Suppressor macrophage treated with lipopolysaccharide for 4 hours (primary cell): ENCODE results near the gene ZDHHC24.
"Not testable (repeated sequence)": the region's sequence is repeated elsewhere in the genome, so short reads cannot be mapped to it uniquely, and the experiment has no call there.

ENCODE experiments used
- DNase-seq: peaks from one replicate; pipeline ENCODE4 v3.0.0-alpha.2; 2020

Gene ZDHHC24

GRCh38 chr11:66564984-66565383 is 19.1 kb upstream of the ZDHHC24 start:
- no peak for DNase-seq

DNA sequence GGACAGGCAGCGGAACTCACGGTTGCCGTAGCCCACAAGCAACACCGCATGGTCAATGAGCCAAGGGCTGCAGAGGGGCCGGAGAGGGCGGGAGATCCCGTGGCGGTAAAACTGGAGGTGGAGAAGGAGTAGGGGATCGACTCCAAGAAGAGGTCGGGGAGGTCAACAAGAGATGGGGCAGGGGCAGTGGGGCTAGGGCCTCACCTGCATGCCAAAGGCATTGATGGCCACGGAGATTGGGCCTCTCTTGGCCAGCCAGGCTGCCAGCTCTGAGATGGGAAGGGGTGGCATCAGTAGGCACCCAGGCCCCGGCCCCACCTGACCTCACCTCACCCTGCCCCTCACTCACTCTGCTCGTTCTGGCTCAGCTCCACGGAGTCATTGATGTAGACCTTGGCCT is 18.7 kb upstream of the ZDHHC24 start:
- no peak for DNase-seq

DNA sequence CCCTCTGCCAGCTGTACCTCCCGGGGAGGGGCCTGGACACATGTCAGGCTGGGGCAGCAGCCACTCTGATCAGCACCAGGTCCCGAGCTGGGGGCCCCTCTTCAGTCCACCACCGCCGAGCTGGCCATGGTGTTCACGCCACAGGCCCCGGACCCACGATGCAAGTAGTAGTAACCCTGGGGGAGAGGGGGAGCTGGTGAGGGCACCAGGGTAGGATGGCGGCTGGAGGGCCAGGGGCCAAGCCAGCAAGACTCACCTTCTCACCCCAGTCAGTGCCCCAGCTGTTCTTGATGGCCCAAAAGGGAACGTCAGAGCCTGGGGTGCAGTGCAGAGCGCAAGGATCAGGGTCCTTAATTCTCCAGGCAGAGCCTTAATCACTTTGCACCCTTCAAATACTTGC is 18.0 kb upstream of the ZDHHC24 start:
- DNase-seq: no peak

- no peak for DNase-seq
Measured at GRCh38 chr11:66562907-66563583, 17.2 kb upstream of the ZDHHC24 start.

- no peak for DNase-seq
Measured at GRCh38 chr11:66562275-66562674, 16.4 kb upstream of the ZDHHC24 start.

DNA sequence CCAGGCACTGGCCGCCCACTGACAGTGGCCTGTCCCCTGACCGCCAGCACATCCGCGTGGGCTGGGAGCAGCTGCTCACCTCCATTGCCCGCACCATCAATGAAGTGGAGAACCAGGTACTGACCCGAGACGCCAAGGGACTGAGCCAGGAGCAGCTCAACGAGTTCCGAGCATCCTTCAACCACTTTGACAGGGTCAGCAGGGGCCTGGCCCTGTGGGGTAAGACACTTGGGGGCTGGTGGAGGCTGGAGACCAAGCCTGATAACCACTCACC is 16.1 kb upstream of the ZDHHC24 start:
- no peak for DNase-seq

GRCh38 chr11:66561178-66561974 is 15.5 kb upstream of the ZDHHC24 start:
- DNase-seq: no peak

- DNase-seq: no peak
Measured at GRCh38 chr11:66559866-66560676, 14.2 kb upstream of the ZDHHC24 start.

DNA sequence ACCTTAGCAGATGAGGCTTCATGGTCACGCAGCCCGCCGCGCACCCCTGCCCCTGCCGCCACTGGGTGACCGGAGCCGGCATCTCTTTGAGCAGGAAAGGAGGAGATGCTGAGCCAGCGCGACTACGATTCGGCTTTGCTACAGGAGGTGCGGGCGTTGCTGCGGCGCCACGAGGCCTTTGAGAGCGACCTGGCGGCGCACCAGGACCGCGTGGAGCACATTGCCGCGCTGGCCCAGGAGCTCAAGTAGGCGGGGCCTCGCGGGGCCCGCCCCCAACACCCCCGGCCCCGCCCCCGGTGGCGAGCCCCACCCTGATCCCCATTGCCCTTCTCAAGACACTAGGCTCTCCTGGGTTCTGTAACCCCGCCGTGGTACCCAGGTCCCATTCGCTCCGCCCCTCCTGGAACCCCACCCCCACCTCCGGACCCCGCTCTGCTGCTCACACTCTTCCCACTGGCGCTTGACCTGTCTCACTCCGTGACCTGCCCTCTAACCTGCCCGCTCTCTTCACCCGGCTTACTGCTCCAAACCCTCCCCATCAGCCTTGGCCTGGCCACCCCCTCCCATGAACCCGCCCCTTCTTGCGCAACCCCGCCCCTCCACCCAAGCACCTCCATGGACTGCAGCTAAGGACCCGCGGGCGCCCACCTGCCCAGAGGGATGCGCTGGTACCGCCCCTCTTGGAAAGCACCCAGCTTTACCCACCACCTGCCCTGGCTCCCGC is 13.5 kb upstream of the ZDHHC24 start:
- DNase-seq: no peak

- no peak for DNase-seq
Measured at GRCh38 chr11:66557733-66558326, 12.0 kb upstream of the ZDHHC24 start.

DNA sequence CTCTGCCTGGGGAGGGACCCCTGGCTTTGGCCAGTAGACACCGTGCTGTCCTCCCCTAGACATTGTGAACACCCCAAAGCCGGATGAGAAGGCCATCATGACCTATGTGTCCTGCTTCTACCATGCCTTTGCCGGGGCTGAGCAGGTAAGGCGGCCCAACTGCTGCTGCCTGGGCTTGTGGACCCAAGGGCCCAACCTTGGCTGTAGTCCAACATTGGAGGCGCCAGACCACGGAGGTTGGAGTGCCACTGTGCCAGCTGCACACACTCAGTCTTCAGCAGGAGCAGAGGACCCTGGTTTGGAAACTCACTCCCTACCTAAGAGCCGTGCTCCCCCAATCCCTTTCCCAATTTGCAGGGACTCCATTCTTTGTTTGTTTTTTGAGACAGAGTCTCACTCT is 10.2 kb upstream of the ZDHHC24 start:
- DNase-seq: no peak

GRCh38 chr11:66555416-66555815 is 9.6 kb upstream of the ZDHHC24 start:
- no peak for DNase-seq

- DNase-seq: no peak
Measured at GRCh38 chr11:66554602-66555001, 8.8 kb upstream of the ZDHHC24 start.

DNA sequence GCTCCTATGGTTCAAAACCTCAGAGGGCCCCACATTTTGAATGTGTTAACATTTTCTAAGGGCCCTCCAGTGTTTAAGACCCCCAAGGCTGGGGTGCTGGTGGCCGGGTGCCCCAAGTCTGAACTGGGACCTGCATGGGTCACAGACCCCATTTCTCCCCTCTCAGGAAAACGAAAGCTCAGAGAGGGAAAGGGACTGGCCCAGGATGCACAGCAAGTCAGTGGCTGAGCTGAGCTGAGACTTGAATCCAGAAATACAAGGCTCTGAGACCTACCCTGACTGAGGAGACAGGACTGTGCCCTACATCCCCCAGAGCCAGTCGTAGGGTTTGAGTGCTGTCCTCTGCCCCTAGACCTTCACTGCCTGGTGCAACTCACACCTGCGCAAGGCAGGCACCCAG is 5.0 kb upstream of the ZDHHC24 start:
- no peak for DNase-seq

- no peak for DNase-seq
Measured at GRCh38 chr11:66549696-66550095, 3.8 kb upstream of the ZDHHC24 start.

- no peak for DNase-seq
Measured at GRCh38 chr11:66548774-66549630, 3.2 kb upstream of the ZDHHC24 start.

DNA sequence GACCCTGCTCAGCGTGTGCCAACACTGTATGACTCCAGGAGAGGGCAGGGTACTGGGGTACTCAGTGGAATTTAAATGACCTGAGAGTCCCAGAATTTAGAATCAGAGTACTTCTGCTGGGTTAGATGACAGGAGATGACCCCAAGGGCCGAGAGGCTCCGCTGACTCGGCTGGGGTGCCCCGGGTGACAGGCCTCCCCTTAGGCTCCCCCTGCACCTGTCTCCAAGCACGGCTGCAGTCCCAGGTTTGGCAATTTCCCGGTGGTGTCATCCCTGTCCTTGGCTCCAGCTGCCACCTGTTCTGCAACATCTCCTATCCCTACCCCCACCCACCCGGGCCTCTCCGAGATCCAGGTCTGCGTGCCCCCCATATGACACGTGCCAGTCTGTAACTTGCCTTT is 2.2 kb upstream of the ZDHHC24 start:
- no peak for DNase-seq

DNA sequence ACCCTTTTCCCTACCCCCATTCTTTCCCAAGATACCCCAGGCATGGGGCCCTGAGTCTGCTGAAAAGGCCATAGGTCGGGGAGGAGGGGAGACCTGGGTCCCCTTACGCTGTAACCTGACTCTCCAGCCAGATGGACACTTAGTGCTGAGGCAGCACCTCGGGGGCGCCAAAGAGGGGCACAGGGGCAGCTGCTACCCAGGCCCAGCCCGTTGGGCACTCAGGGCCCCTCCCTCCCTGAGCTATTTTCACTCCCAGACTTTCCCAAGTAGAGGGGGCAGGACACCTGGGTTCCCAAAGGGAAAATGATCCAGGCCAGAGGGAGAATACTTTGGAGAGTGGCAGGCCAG is 1.8 kb upstream of the ZDHHC24 start:
- no peak for DNase-seq

DNA sequence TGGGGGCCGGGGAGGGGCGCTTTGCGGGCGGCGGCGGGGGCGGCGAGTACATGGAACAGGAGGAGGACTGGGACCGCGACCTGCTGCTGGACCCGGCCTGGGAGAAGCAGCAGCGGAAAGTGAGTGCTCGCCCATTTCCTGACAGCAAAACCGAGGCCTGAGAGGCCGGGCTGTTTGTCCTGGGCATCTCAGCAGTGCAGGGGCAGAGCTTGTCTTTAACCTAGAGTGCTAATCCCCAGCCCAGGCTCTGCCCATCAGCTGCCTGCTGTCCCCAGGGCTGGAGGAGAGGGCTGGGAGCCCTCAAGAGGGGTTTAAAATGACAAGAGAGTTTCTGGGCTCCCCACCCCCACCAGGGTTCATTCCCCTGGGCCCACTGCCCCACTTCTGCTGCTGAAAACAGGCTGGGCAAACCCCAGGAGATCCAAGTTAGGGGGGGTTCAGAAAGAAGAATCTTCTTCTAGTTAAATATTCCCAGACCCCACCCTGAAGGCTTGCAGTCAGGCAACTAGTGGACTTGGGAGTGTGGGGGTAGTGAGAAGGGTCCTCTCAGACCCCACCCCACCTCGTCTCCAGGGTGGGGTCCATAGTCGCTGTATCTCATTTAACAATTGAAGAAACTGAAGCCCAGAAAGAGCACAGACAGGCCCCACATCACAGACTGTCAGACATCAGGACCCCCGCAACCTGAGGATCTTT is 1.3 kb upstream of the ZDHHC24 start:
- no peak for DNase-seq

DNA sequence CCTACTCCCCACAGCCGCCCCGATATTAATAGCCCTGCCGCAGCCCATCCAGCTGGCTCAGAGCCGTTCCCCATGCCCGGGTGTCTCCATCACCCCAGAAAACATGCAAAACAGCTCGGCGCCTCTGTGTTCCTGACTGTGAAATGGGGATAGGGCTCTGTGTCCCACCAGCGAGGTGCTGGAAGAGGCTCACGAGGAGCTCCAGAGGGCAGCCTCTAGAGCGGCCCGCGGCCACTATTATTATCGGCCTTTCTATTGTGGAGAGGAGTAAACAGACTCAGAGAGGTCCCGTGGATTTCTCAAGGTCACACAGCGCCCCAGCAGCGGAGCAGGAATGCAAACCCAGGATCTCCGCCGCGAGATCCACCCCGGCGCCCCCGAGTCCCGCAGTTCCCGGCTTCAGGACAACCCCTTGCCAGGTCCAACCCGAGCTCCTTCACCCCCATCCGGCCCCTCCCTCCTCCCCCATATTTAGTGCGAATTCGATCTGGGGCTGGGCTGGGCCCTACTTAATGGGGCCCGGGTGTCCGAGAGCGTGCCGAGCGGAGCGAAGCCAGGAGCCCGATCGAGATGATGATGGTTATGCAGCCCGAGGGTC is 619 bp upstream of the ZDHHC24 start, which contains the start of gene ACTN3:
Gene ACTN3, plus strand, starts transcription at position 536 of the 598 bp plus-strand sequence. Its CDS starts 35 bp downstream, at position 571.
- no peak for DNase-seq

- DNase-seq: not testable (repeated sequence)
Measured at GRCh38 chr11:66544952-66545351, 896 bp downstream of the ZDHHC24 start.
